ENCODE data around the gene PARD3B.

Gene PARD3B

DNA sequence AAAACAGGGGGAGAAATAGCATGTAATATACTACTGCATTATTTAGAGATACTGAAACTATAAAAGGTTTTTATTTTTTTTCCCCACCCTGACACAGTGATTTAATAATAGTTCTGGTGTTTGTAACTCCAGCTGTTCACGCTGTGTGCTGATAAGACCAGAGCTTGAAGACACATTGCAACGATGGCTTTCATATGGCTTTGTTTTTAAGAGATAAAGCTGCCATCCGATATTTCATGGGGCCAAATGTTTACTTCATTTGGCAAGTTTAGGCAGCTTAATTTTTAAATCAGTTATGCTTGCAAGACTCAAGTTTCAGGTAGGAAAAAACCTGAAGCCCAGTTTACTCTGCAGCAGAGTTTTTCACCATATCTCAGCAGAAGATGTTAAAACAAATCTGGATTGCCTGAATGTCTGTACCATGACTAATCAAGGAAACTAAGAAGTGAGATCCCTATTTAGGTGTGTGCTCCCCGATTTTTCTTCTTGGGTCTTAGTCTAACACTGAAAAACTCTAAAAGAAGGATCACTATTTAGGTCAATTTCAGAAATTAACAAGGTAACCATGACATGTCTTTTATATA lies 508.6 kb downstream of the PARD3B start:
- DNase-seq (ENCODE audit: low read depth, low spot score): no peak

DNA sequence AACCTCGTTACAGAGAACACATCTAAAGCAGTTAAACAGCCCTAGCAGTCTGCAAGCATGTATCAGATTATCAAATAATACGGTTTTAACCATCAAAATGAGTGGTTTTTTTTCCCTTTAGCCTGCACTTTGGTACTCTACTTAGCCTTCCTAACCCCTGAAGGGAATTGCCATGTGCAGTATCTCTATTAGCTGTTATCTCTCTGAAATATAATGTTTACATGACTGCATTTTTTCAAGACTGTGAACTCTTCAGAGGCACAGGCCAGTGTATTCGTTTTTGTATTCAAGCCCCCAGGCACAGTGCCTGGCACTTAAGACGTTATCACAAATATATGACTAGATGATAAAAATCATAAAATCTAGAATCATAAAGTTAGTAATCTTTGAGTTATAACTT lies 509.5 kb downstream of the PARD3B start:
- no peak for DNase-seq (ENCODE audit: low read depth, low spot score)

DNA sequence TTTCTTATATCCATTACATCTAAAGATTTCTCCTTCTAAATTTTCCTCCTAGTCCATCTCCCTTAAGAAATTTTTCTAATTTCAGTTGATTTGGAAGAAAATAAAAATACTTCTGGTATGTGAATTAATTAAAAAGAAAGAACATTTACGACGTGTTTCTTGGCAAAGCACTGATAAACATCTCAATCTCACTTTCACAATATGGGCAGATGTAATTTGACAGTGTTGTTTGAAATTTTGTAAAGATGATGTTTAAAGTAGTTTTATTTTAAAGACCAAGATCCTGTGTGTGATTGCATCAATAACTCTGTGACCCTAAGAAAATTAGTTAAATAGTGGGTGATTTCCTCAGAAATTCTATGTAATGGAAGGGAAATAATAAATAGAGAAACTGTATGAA lies 510.0 kb downstream of the PARD3B start:
- no peak for DNase-seq (ENCODE audit: low read depth, low spot score)

DNA sequence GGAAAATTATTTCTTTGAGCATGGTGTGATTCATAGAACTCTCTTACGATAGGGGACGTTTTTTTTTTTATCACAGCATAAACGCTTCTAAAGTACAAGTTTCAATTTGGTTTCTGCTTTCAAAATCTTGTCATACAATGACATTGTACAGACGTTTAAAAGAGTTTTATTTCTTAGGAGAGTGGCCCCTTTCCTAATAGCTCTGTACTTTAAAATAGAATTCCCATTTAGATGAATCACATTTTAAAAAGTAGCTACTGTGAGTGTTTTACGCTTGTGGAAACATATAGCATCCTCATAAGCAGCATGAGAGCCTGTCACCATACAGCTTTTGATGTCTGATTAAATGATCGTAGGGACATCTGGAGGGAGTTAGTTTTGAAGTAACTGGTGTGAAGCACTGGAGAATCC lies 510.9 kb downstream of the PARD3B start:
- no peak for DNase-seq (ENCODE audit: low read depth, low spot score)

DNA sequence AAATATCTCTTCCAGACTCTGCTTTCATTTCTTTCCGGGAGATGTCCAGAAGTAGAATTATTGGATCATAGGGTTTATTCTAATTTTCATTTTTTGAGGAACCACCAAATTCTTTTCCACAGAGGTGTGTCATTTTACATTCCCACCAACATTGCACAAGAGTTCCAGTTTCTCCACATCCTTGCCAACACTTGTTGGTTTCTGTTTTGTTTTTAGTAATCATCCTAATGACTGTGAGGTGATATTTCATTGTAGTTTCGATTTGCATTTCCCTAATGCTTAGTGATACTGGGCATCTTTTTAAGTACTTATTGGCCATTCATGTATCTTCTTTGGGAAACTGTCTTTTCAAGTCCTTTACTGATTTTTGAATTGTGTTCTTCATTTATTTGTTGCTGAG lies 513.1 kb downstream of the PARD3B start:
- no peak for DNase-seq (ENCODE audit: low read depth, low spot score)

DNA sequence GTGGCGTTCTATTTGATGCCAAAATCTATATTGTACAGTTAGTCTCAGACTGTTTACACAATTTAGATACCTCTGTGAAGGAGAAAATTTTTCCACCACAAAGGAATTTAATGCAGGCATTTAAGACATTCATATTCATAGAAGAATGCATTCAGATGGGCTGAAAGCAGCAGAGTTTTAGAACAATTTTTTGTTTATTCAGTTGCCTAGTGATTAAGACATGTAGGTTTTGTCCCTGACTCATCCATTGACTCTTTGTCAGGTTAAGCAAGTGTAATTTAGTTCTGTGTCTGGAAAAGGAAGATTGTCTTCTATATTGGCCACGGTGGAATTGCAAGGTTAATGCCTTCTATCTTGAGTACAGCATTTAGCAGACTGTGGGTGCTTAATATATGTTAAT lies 515.0 kb downstream of the PARD3B start:
- DNase-seq (ENCODE audit: low read depth, low spot score): no peak

DNA sequence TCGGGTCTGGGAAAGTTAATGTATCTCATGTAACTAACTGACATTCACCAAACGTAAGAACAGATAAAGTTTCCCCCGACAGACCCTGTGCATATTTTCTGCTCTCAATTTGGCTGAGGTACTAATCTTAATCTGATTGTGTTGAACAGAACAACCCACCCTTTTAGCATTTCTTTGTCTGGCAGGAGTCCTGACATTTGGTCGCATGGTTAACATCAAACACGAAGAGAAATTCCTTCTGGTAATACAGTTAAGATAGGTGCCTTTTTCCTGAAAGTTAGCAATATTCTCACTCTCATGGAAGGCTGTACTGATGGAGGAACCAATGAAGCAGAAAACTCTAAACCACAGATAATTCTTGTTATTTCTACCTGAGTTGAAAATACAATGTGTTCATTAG lies 520.8 kb downstream of the PARD3B start:
- DNase-seq (ENCODE audit: low read depth, low spot score): no peak

DNA sequence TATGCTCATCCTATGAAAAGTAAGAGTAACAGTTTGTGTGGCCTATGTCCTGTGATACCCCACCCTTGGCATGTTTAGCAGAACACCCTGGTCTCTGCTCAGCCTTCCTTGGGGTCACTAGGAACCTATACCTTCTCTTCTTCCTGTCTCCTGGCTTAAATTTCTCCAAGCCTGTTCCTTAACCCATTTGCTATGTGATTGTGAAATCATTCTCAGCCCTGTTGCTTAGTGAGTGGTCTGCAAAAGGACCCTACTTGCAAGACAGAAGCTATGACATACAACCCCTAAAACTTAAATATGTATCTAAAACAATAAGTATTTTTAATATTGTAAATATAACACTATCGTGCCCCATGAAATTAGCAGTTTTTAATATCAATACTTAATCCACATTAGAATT lies 524.7 kb downstream of the PARD3B start:
- DNase-seq (ENCODE audit: low read depth, low spot score): no peak

DNA sequence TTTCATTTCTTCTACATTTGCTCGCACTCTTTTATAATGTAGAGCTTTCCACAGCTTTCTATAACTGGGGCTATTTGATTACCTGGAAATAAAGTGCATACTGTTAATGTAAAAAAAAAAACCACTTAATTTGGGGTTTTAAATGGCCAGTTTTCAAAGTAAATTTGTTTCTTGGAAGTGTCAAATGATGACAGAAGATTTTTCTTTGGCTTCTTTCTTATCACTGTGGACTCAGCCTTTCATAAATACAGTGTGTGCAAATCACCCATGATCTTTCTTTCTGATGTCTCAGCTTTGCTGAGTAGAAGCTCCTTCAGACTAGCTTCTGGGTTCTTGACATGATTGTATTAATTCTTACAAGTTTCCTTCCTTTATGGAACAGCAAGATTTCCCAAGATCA lies 525.6 kb downstream of the PARD3B start:
- no peak for DNase-seq (ENCODE audit: low read depth, low spot score)

DNA sequence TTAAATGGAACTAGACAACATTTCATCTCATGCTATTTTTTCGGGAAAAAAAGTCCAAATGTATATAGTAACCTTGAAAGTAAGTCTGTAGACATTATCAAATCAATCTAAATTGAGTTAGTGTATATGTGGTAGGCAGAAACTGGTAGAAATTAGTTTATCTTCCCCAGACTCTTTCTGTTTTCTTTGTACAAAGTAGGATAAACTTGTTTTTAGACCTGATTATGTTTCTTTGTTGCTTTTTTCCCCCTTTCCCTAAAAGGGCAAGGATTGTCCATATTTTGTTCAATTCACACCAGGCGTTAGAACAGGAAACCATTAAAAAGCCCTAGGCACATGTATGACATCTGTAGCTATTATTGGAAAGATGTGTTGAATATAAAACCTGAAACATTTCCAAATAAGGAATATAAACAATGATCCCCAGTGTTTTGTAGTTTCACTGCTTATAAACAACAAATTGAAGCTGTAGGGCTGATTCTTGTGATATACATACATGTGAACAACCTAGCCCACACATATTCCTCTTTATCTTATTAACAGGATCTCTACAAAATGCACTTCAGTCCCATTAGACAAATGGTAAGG lies 528.3 kb downstream of the PARD3B start:
- no peak for DNase-seq (ENCODE audit: low read depth, low spot score)

DNA sequence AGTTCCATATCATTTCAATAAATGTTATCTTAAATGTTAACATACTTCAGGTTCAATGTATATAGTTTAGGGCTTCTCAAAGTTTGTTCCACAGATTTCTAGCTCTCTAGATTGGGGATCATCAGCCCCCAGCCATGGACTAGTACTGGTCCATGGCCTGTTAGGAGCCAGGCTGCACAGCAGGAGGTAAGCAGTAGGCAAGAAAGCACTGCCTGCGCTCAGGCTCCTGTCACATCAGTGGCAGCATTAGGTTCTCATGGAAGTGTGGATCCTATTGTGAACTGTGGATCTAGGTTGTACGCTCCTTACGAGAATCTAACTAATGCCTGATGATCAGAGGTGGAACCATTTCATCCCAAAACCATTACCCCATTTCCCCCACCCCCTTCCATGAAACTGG lies 531.1 kb downstream of the PARD3B start:
- no peak for DNase-seq (ENCODE audit: low read depth, low spot score)

DNA sequence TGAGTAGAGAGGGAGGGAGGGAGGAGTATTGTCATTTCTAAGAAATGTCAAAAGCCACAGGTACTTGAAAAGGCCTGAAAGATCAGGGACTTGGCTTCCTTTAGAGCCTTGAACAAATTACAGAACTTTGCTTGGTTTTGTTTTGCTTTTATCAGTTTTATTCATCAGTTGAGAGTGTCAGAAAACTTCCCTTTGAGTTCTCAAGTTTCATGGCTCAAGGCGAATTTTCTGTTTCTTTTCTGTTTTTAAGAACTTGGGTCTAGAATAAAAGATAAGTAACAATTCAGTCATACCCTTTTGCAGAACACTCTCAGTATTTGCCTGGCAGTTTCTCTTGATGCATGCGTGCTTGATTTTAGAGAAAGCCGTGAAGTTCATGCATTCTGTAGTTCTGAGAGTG lies 531.9 kb downstream of the PARD3B start:
- no peak for DNase-seq (ENCODE audit: low read depth, low spot score)

DNA sequence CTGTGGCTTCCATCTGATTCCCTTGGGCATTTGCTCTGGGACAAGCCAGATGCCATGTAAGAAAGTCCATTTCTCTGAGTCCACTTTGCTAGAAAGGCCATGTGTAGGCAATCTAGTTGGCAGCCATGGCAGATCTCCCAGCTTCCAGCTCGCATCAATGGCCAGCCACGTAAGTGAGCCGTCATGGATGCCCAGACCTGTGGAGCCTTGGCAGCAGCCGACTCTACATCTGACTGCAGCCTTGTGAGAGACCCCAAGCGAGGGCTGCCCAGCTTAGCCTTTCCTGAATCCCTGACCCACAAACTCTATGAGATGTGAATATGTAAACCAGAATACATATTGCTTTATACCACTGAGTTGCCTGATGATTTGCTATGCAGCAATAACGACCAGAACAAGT lies 533.5 kb downstream of the PARD3B start:
- DNase-seq (ENCODE audit: low read depth, low spot score): no peak

DNA sequence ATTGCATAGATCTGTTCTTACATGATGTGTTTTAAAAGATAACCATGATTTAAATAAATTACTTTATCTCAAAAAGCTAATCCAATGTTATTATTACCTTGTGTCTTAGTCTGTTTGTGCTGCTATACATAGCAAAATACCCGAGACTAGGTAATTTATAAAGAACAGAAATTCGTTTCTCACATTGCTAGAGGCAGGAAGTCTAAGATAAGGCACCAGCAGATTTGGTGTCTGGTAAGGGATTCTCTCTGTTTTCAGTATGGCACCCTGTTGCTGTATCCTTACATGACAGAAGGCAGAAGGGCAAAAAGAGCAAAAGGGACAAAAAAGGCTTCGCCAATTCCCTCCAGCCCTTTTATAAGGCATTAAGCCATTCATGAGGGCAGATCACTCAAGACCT lies 533.9 kb downstream of the PARD3B start:
- no peak for DNase-seq (ENCODE audit: low read depth, low spot score)

DNA sequence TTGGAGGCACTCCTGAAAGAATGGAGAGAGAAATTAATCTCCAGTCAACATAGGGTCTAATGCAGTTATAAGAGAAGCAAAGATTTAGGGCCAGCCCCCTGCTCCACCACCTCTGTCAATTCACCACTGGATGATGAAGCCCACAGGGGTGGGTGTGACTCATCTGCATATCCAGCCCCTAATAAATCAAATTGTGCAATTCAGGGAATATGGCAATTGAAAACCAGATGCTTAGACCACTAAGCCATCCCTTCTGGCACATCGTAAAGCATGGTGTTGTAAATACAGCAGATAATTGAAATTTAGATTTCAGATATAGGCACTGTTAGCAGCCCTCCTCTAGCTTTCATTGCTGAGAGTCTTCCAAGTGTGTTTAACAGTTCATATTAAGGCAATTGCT lies 541.4 kb downstream of the PARD3B start:
- DNase-seq (ENCODE audit: low read depth, low spot score): no peak

DNA sequence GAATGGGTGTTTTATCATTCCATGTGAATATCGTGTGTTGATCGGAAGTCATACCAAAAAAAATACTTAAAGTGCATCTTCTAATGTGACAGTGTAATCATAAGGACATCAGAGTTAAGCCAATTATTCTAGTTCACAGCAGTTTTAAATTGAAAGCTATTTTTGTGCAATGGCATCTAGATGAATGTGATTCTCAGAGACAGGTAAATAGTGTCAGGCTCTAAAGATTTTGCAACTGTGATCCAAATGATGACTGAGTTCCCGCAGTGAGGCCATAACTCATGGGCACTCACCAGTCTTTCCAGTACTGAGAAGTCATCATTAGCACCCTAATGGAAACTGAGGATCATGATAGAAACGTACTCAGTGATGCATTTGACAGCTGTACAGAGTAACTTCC lies 542.6 kb downstream of the PARD3B start:
- DNase-seq (ENCODE audit: low read depth, low spot score): no peak

DNA sequence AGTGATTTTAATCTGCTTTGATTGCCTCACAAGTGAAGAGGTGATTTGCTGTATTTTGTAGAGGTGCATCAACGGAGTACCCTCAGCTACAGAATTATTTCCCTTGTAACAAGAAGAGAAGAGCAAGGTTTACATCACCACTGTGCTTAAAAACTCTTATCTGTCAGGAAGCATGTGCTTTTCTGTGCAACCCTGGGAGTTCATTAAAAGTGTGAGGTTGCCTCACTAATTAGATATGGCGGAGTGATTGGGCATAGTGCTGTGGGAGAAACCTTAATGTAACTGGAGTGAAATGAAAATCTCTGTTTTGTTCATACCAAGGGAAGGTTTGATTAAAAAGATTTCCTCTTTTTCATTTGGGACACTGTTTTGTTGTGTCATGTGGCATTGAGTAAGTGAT lies 544.7 kb downstream of the PARD3B start:
- DNase-seq (ENCODE audit: low read depth, low spot score): no peak

DNA sequence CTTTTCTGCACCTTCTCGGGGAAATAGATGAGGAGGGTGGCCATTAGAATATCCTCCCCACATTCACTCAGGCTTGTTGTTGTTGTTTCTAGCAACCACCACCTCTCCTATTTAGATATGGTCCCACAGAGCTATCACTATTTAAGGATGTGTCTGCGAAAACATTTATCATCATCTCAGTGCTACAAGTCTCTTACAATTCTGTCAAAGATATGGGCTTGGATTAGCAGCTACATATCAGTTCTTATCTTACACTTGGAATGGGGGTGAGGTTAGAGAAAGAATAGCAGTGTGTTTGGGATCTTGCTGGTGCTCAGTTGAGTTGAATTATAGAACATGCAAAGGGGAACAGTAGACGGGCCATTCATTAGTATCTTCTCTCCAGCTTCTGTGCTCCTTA lies 546.1 kb downstream of the PARD3B start:
- no peak for DNase-seq (ENCODE audit: low read depth, low spot score)

DNA sequence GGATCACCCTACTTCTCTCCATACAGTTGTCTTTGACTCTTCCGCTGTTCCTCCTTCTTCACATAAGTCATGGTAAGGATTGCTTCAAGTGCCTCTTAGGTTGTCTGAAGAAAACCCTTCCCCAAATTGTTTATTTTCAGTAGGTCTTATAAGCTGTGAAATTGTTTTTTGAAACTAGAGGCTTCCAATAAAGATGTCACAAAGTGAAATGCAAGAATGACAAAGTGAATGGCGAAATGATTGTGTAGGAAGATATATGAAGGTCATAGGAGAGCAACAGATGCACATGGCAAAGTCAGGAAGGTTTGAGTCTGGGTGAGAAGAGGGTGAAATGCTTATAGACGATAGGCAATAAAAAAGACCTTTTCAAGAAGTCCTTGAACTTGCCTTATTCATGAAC lies 548.8 kb downstream of the PARD3B start:
- DNase-seq (ENCODE audit: low read depth, low spot score): no peak

DNA sequence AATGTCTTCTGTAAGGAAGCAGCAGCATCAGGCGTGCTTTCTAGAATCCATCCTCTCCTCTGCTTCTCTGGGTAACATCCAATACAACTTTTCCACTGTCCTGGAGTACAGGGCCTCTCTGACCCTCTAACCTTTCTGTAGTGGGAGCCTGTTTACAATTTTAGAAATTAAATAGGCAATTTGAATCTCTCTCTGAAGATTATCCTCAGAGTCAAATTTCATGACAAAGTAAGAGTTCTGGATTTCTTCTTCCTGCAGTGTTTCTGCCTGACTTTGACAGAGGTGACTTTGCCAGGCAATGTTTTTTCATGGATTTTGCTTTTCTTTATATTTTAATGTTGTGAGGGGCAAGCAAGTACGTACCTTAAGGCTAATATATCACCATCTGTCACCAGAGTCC lies 558.4 kb downstream of the PARD3B start:
- no peak for DNase-seq (ENCODE audit: low read depth, low spot score)

DNA sequence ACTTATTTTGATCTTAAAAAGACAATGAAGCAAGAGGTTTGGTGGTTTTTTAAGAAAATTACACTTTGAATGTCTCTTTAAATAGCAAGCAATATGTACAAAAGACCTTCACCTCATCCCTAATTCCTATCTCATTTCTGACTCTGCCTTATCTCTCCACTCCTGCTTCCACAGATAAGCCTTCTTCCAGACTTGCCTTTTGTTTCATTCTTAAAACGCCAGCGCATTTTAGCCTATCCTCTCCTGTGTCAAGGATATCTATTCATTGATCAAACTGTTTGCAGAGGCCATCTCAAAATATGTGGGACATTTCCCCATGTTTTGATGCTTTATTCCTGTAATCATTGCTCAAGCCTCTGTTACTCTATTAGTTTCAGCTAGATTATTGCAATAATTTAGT lies 562.5 kb downstream of the PARD3B start:
- no peak for DNase-seq (ENCODE audit: low read depth, low spot score)

DNA sequence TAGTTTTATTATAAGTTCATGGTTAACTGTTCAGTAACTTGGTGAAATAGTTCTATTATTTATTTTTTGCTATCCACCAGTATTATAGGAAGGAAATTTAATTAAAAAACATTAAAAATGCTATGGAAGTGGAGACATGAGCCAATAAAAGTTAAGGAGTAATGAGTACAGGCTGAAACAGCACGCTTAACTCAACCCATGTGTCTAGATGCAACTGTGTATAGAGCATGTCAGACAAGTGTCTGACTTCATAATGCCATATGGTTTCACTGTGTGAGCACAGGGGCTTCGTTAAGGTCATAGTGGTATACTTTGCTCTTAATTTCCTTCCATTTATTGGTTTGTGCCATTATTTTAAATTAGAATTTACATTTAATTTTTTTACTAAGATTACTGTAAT lies 570.2 kb downstream of the PARD3B start:
- no peak for DNase-seq (ENCODE audit: low read depth, low spot score)

DNA sequence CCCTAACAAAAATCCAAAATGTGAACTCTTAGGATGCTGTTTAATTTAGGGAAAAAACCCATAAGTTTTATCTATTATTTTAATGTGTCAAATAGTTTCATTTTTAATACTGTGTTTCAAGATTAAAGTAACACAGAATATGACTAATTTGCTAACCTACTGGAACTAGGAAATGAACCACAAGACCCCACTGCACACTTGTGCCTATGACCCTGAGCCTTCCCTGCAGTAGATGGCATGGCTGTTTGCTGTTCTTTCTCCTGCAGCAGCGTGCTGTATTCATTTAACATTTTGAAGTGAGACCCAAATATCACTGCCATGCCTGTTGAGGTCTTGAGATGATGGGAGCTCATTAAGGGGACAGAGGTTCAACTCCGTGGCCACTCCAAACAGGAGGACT lies 571.9 kb downstream of the PARD3B start:
- no peak for DNase-seq (ENCODE audit: low read depth, low spot score)

DNA sequence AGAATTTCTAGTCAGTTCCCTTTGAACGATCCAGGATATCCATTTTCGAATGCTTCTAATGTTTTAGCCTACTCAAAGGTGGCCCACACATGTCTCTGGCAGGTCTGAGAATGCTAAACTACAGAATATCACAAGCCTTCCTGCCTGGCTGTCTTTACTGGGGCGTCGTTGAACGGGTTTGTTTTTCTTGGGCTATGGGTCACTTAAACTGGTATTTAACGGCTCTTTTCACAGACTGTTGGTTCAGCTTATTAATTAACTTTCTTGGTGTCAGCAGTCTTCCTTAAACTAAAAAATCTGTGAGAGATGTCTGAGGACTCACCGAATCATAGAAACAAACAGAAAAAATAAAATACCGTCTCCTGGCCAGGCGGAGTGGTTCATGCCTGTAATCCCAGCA lies 573.9 kb downstream of the PARD3B start:
- DNase-seq (ENCODE audit: low read depth, low spot score): no peak

All from ELF-1 (cell line).